Measurements from ENCODE around the gene OSBPL5. TPM values are rescaled to one million over a fixed set of nuclear protein-coding genes. Genes with fewer than 3 reads are reported as not detected.
A peak's percentile ranks its signal among the peaks of the same experiment; 100 is the strongest.
"Not testable (repeated sequence)": the region's sequence is repeated elsewhere in the genome, so short reads cannot be mapped to it uniquely, and the experiment has no call there.

The OSBPL5 gene
- total RNA-seq, 2 experiments from 2014 or later: 10.1 to 11.0 TPM

- no peak overlapping the region for H3K27ac Mint-ChIP-seq
- no peak for DNase-seq
- ChIA-PET POLR2A (no interaction called here), CTCF (no interaction called here)
- no peaks in the 10 kb centered on the region for H3K27me3 Mint-ChIP-seq (ENCODE audit: low read depth)
- H3K9me3 Mint-ChIP-seq (ENCODE audit: insufficient read depth): no peaks in the 10 kb centered on the region
- peaks cover 6% of the 10 kb centered on the region for H3K4me1 Mint-ChIP-seq (ENCODE audit: low read depth)
- no peak overlapping the region for H3K4me3 Mint-ChIP-seq
- no peaks in the 10 kb centered on the region for H3K36me3 Mint-ChIP-seq (ENCODE audit: low read depth)
- no peak for ATAC-seq
Observed at GRCh38 chr11:3121931-3122774, 43.0 kb downstream of the OSBPL5 start.

GRCh38 chr11:3121416-3121815 lies 43.7 kb downstream of the OSBPL5 start:
- H3K4me1 Mint-ChIP-seq (ENCODE audit: low read depth): peaks cover 6% of the 10 kb centered on the region
- ChIA-PET CTCF (no interaction called here), POLR2A (no interaction called here)
- DNase-seq: no peak
- peaks cover under 1% of the 10 kb centered on the region for H3K27me3 Mint-ChIP-seq (ENCODE audit: low read depth)
- H3K9me3 Mint-ChIP-seq (ENCODE audit: insufficient read depth): no peaks in the 10 kb centered on the region
- H3K36me3 Mint-ChIP-seq (ENCODE audit: low read depth): no peaks in the 10 kb centered on the region
- H3K4me3 Mint-ChIP-seq: no peak overlapping the region
- ATAC-seq: no peak
- H3K27ac Mint-ChIP-seq: no peak overlapping the region

- DNase-seq: no peak
- ChIA-PET CTCF (no interaction called here), POLR2A (no interaction called here)
- peaks cover 6% of the 10 kb centered on the region for H3K4me1 Mint-ChIP-seq (ENCODE audit: low read depth)
- peaks cover 4% of the 10 kb centered on the region for H3K27me3 Mint-ChIP-seq (ENCODE audit: low read depth)
- H3K4me3 Mint-ChIP-seq: no peak overlapping the region
- no peak overlapping the region for H3K27ac Mint-ChIP-seq
- ATAC-seq: no peak
- peaks cover 2% of the 10 kb centered on the region for H3K36me3 Mint-ChIP-seq (ENCODE audit: low read depth)
- H3K9me3 Mint-ChIP-seq (ENCODE audit: insufficient read depth): peaks cover 8% of the 10 kb centered on the region
Observed at GRCh38 chr11:3120071-3120792, 44.9 kb downstream of the OSBPL5 start.

GRCh38 chr11:3119141-3119821 lies 45.8 kb downstream of the OSBPL5 start:
- H3K9me3 Mint-ChIP-seq (ENCODE audit: insufficient read depth): peaks cover 14% of the 10 kb centered on the region
- peaks cover 4% of the 10 kb centered on the region for H3K27me3 Mint-ChIP-seq (ENCODE audit: low read depth)
- ATAC-seq (no peak), DNase-seq (no peak)
- no peak overlapping the region for H3K27ac Mint-ChIP-seq
- H3K4me3 Mint-ChIP-seq: no peak overlapping the region
- ChIA-PET CTCF (no interaction called here), POLR2A (no interaction called here)
- no peaks in the 10 kb centered on the region for H3K4me1 Mint-ChIP-seq (ENCODE audit: low read depth)
- peaks cover 5% of the 10 kb centered on the region for H3K36me3 Mint-ChIP-seq (ENCODE audit: low read depth)

GRCh38 chr11:3115321-3115720 lies 49.8 kb downstream of the OSBPL5 start:
- Mint-ChIP-seq H3K4me1 (ENCODE audit: low read depth) (peaks cover 3% of the 10 kb centered on the region), H3K27ac (no peak overlapping the region)

GRCh38 chr11:3113661-3114060 lies 51.4 kb downstream of the OSBPL5 start:
- H3K27ac Mint-ChIP-seq; H3K27me3 Mint-ChIP-seq (ENCODE audit: low read depth); H3K4me3 Mint-ChIP-seq; ATAC-seq; POLR2A ChIA-PET; H3K4me1 Mint-ChIP-seq (ENCODE audit: low read depth); DNase-seq: not testable (repeated sequence)
- Mint-ChIP-seq H3K36me3 (ENCODE audit: low read depth) (peaks cover 17% of the 10 kb centered on the region), H3K9me3 (ENCODE audit: insufficient read depth) (peaks cover 34% of the 10 kb centered on the region)
- CTCF ChIA-PET: interaction anchor here (1.1 kb wide), 1 partner anchor 9 kb away, joined by 3 read pairs; no protein-coding TSS in a partner anchor

More at GRCh38 chr11:3115321-3115720, 49.8 kb downstream of the OSBPL5 start:
- Mint-ChIP-seq H3K9me3 (ENCODE audit: insufficient read depth) (peaks cover 34% of the 10 kb centered on the region), H3K27me3 (ENCODE audit: low read depth) (peaks cover 4% of the 10 kb centered on the region), H3K4me3 (no peak overlapping the region), H3K36me3 (ENCODE audit: low read depth) (peaks cover 17% of the 10 kb centered on the region)
- no peak for ATAC-seq
- DNase-seq: no peak
- POLR2A ChIA-PET: no interaction called here
- CTCF ChIA-PET: no interaction called here

- Mint-ChIP-seq H3K27me3 (ENCODE audit: low read depth) (peaks cover 4% of the 10 kb centered on the region), H3K27ac (no peak overlapping the region), H3K36me3 (ENCODE audit: low read depth) (peaks cover 17% of the 10 kb centered on the region), H3K4me3 (no peak overlapping the region), H3K4me1 (ENCODE audit: low read depth) (peaks cover 3% of the 10 kb centered on the region), H3K9me3 (ENCODE audit: insufficient read depth) (peaks cover 34% of the 10 kb centered on the region)
- ATAC-seq (no peak), DNase-seq (no peak)
- POLR2A ChIA-PET: no interaction called here
- CTCF ChIA-PET: interaction anchor here (1.5 kb wide), 1 partner anchor 20 kb away, joined by 7 read pairs; no protein-coding TSS in a partner anchor
Observed at GRCh38 chr11:3111919-3112690, 53.0 kb downstream of the OSBPL5 start.

- DNase-seq: no peak
- ChIA-PET CTCF (interaction anchor here (1.5 kb wide), 1 partner anchor 20 kb away, joined by 7 read pairs; no protein-coding TSS in a partner anchor), POLR2A (no interaction called here)
- Mint-ChIP-seq H3K27ac (no peak overlapping the region), H3K4me1 (ENCODE audit: low read depth) (peaks cover 3% of the 10 kb centered on the region), H3K9me3 (ENCODE audit: insufficient read depth) (peaks cover 34% of the 10 kb centered on the region), H3K4me3 (no peak overlapping the region), H3K36me3 (ENCODE audit: low read depth) (peaks cover 17% of the 10 kb centered on the region), H3K27me3 (ENCODE audit: low read depth) (peaks cover 3% of the 10 kb centered on the region)
- no peak for ATAC-seq
Observed at GRCh38 chr11:3111466-3111865, 53.6 kb downstream of the OSBPL5 start.

GRCh38 chr11:3109921-3110706 lies 55.0 kb downstream of the OSBPL5 start:
- peaks cover 24% of the 10 kb centered on the region for H3K9me3 Mint-ChIP-seq (ENCODE audit: insufficient read depth)
- H3K4me3 Mint-ChIP-seq: no peak overlapping the region
- H3K27ac Mint-ChIP-seq: no peak overlapping the region
- ChIA-PET CTCF (interaction anchor here (0.7 to 1.5 kb wide), 2 partner anchors 18 to 72 kb away, joined by 3 to 7 read pairs; no protein-coding TSS in a partner anchor), POLR2A (no interaction called here)
- peaks cover 15% of the 10 kb centered on the region for H3K36me3 Mint-ChIP-seq (ENCODE audit: low read depth)
- H3K27me3 Mint-ChIP-seq (ENCODE audit: low read depth): no peaks in the 10 kb centered on the region
- ATAC-seq (peak; percentile 80), DNase-seq (peak; percentile 55)
- peaks cover 3% of the 10 kb centered on the region for H3K4me1 Mint-ChIP-seq (ENCODE audit: low read depth)

GRCh38 chr11:3109434-3109833 lies 55.7 kb downstream of the OSBPL5 start:
- no peak for DNase-seq
- POLR2A ChIA-PET: no interaction called here

More at GRCh38 chr11:3109434-3109833, 55.7 kb downstream of the OSBPL5 start:
- H3K4me1 Mint-ChIP-seq (ENCODE audit: low read depth): peaks cover 3% of the 10 kb centered on the region
- H3K27ac Mint-ChIP-seq: no peak overlapping the region
- no peak for ATAC-seq
- H3K36me3 Mint-ChIP-seq (ENCODE audit: low read depth): peaks cover 12% of the 10 kb centered on the region
- CTCF ChIA-PET: no interaction called here
- no peaks in the 10 kb centered on the region for H3K27me3 Mint-ChIP-seq (ENCODE audit: low read depth)
- peaks cover 20% of the 10 kb centered on the region for H3K9me3 Mint-ChIP-seq (ENCODE audit: insufficient read depth)
- H3K4me3 Mint-ChIP-seq: no peak overlapping the region
